ENCODE data around the gene CERS3. TPM values are rescaled to one million over a fixed set of nuclear protein-coding genes. Genes with fewer than 3 reads are reported as not detected.

The CERS3 gene
- total and polyA plus RNA-seq, 2 of the 4 experiments (the other 2 are of a cell fraction): not detected

GRCh38 chr15:100570735-100571313, 42.1 kb upstream of the CERS3 start:
- in situ Hi-C loops (cut with MboI; ENCODE audit: low sequenced_read_pairs): no loop called here
- no peak for ATAC-seq (ENCODE audit: low read depth)

More at GRCh38 chr15:100570735-100571313, 42.1 kb upstream of the CERS3 start:
- no TSS peak for BruUV-seq (replicated peaks)
- Histone ChIP-seq H2AFZ (replicated peaks; ENCODE audit: low read length, poor library complexity) (no peak overlapping the region), H3K56ac (ENCODE audit: extremely low read depth, insufficient read depth, low read length) (no peak overlapping the region), H3K27me3 (ENCODE audit: control insufficient read depth, insufficient read depth, low read length) (no peaks in the 10 kb centered on the region), H2BK5ac (ENCODE audit: low read depth, low read length, poor library complexity, severe bottlenecking) (no peak overlapping the region), H4K20me1 (ENCODE audit: insufficient read depth, low read length) (no peaks in the 10 kb centered on the region), H3K23ac (ENCODE audit: low read depth, low read length) (no peak overlapping the region), H2AK9ac (replicated peaks; ENCODE audit: low read depth, low read length, poor library complexity) (no peak overlapping the region), H3K9me3 (ENCODE audit: control insufficient read depth, insufficient read depth, low read length) (no peaks in the 10 kb centered on the region), H4K5ac (ENCODE audit: low read depth, low read length) (no peak overlapping the region), H3K9me1 (ENCODE audit: insufficient read depth, low read length) (no peaks in the 10 kb centered on the region), H2AK5ac (ENCODE audit: low read depth, low read length) (no peak overlapping the region), H4K91ac (ENCODE audit: insufficient read depth, low read depth, low read length) (no peak overlapping the region), H3K27ac (ENCODE audit: insufficient read depth, low read length) (no peak overlapping the region), H3K79me1 (ENCODE audit: low read depth in 1 of 2, low read length in 2 of 2) (no peaks in the 10 kb centered on the region; a peak in 2 of 4 replicates), H4K8ac (ENCODE audit: low read depth in 2 of 2, low read length in 2 of 2) (no peak overlapping the region), H2BK20ac (ENCODE audit: low read depth, low read length) (no peak overlapping the region), H2BK15ac (ENCODE audit: low read depth, low read length) (no peak overlapping the region), H3K9ac (ENCODE audit: low read depth, low read length) (no peak overlapping the region), H2BK120ac (ENCODE audit: low read depth, low read length) (no peak overlapping the region), H3K36me3 (ENCODE audit: control insufficient read depth, insufficient read depth, low read length) (peaks cover 8% of the 10 kb centered on the region), H3K4ac (ENCODE audit: low read depth, low read length) (no peak overlapping the region), H3K18ac (ENCODE audit: low read depth, low read length) (no peak overlapping the region), H3K4me2 (ENCODE audit: low read depth, low read length) (no peak overlapping the region), H3K4me3 (ENCODE audit: insufficient read depth, low read depth, low read length) (no peak overlapping the region), H3K14ac (replicated peaks; ENCODE audit: low read depth, low read length) (no peak overlapping the region), H3K4me1 (ENCODE audit: control insufficient read depth, insufficient read depth, low read length) (0 out of 2 replicates have a peak, but pooled peaks cover 2% of the 10 kb centered on the region)
- dilution Hi-C loops (cut with HindIII; ENCODE audit: low sequenced_read_pairs, unreplicated experiment): no loop called here
- ChIA-PET CTCF (no interaction called here), POLR2A (ENCODE audit: unreplicated experiment) (no interaction called here)
- DNase-seq: no peak
- intact Hi-C loops (cut with micrococcal nuclease): no loop called here
- no CpG with 5 or more reads among the region's 4 CpGs for WGBS, 2 experiments (ENCODE audit: extremely low coverage in 2 of 2, insufficient read length in 1 of 2)
- TF ChIP-seq USF2 (IDR thresholded peaks at IDR 0.05; ENCODE audit: low read depth, low read length) (no peak), FOS (IDR thresholded peaks at IDR 0.05; ENCODE audit: low read depth, low read length) (no peak), POLR2A (IDR thresholded peaks at IDR 0.05; ENCODE audit: low read depth, low read length) (no peak), MAZ (IDR thresholded peaks at IDR 0.05; ENCODE audit: borderline replicate concordance, low read depth, low read length) (no peak), RFX5 (IDR thresholded peaks at IDR 0.05; ENCODE audit: low read depth, low read length) (no peak), SMC3 (IDR thresholded peaks at IDR 0.05; ENCODE audit: low read depth, low read length) (no peak), RAD21 (IDR thresholded peaks at IDR 0.05; ENCODE audit: low read length) (no peak), CTCF (conservative IDR thresholded peaks at IDR 0.05; ENCODE audit: low read depth, low read length) (no peak), NFE2L2 (IDR thresholded peaks at IDR 0.05; ENCODE audit: low read depth, low read length) (no peak), BHLHE40 (IDR thresholded peaks at IDR 0.05; ENCODE audit: low read depth, low read length) (no peak), ELK1 (IDR thresholded peaks at IDR 0.05; ENCODE audit: borderline replicate concordance, low read depth, low read length) (no peak)
